Fibroblast of lung (primary cell): ENCODE measurements around the gene MACROD2.

Source experiments
- CTCF ChIP-seq, 2 donors: IDR thresholded peaks in 1 of 2; conservative IDR thresholded peaks in 1 of 2; 1 replicate in 1 of 2; 2 replicates in 1 of 2; pipeline ENCODE4 v1.5.1; 2011 to 2012; ENCODE audit warnings: low read length in 2 of 2, control low read depth in 1 of 2, inconsistent platforms in 1 of 2, low read depth in 1 of 2, mild to moderate bottlenecking in 1 of 2
- EZH2 ChIP-seq: IDR thresholded peaks from 2 replicates; pipeline ENCODE4 v1.5.1; 2012; ENCODE audit warnings: low read length, control low read depth, mild to moderate bottlenecking; ENCODE audit errors: missing control alignments

DNA sequence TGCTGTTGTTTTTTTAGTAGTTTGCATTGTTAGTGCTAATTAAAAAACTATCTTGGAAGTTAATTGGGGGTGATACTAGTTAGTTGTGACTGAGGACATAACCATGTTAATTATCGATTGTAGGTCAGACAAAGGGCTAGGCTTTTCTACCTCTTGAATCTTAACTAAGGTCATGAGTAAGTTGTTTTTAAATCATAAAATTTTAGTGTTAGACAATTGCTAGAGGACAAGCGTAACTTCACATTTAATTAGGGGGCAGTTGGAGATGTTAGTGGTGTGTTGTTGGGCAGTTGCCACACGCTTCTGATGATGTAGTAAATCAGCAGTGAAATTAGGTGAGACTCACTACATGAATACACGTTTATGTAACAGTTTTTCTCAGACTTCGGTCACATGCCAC, 961.2 kb downstream of the MACROD2 start:
- no peak for TF ChIP-seq EZH2
- TF ChIP-seq CTCF (conservative IDR thresholded peaks at IDR 0.05 in 1 of 2, IDR thresholded peaks at IDR 0.05 in 1 of 2; ENCODE audit: low read depth in 1 of 2, low read length in 2 of 2): no peak
